ENCODE results near the gene ZNF768. TPM values are rescaled to one million over a fixed set of nuclear protein-coding genes. Genes with fewer than 3 reads are reported as not detected.

The ZNF768 gene
- total and polyA plus RNA-seq, 2 of the 13 experiments (the other 11 are each of a cell fraction or from before 2014, with no cell fraction given) = 26.7 to 34.4 TPM

- TF ChIP-seq POGK (CRISPR knock-in tag; conservative IDR thresholded peaks at IDR 0.05) (no peak), SOX6 (IDR thresholded peaks at IDR 0.05) (no peak), SOX6 (CRISPR knock-in tag; IDR thresholded peaks at IDR 0.05) (peak; percentile 26; the same call in 1 of the 2 replicates), KLF11 (CRISPR knock-in tag; IDR thresholded peaks at IDR 0.05) (peak; percentile 28; the same call in 1 of the 2 replicates), USF2 (IDR thresholded peaks at IDR 0.05; ENCODE audit: low read depth, low read length) (no peak), USF2 (CRISPR knock-in tag; IDR thresholded peaks at IDR 0.05; ENCODE audit: borderline replicate concordance) (peak; percentile 42; the same call in 1 of the 2 replicates), ATF7-NPFF (CRISPR knock-in tag; IDR thresholded peaks at IDR 0.05; ENCODE audit: low read depth) (peak; percentile 72; the same call in 1 of the 2 replicates), ZNF766 (CRISPR knock-in tag; IDR thresholded peaks at IDR 0.05; ENCODE audit: borderline replicate concordance) (no peak), ZBTB10 (CRISPR knock-in tag; IDR thresholded peaks at IDR 0.05; ENCODE audit: borderline replicate concordance) (peak; percentile 18; the same call in 1 of the 2 replicates), SALL2 (CRISPR knock-in tag; IDR thresholded peaks at IDR 0.05) (peak; percentile 10; the same call in 1 of the 2 replicates), CEBPG (CRISPR knock-in tag; IDR thresholded peaks at IDR 0.05) (no peak), ZNF75D (CRISPR knock-in tag; IDR thresholded peaks at IDR 0.05; ENCODE audit: borderline replicate concordance) (no peak), SMAD3 (CRISPR knock-in tag; IDR thresholded peaks at IDR 0.05) (no peak), SIN3B (IDR thresholded peaks at IDR 0.05; ENCODE audit: low read length) (peak; percentile 100), ZNF629 (CRISPR knock-in tag; conservative IDR thresholded peaks at IDR 0.05) (no peak), PATZ1 (CRISPR knock-in tag; IDR thresholded peaks at IDR 0.05) (peak; percentile 47; the same call in 1 of the 2 replicates), ZNF740 (CRISPR knock-in tag; IDR thresholded peaks at IDR 0.05) (no peak), POLR2G (IDR thresholded peaks at IDR 0.05; ENCODE audit: low read depth, low read length) (peak; percentile 86), ZNF350 (CRISPR knock-in tag; IDR thresholded peaks at IDR 0.05; ENCODE audit: borderline replicate concordance, low read depth) (no peak), EZH2 (conservative IDR thresholded peaks at IDR 0.05; ENCODE audit: low read depth, low read length) (no peak), CBX1 (IDR thresholded peaks at IDR 0.05; ENCODE audit: low read depth) (no peak)
These were observed 45.3 kb upstream of the ZNF768 start, which contains the start of gene ZNF688 (continued) for GRCh38 chr16:30571445-30572322.

Measured in HepG2 (cell line).